Stomach (tissue), 9 donors: Measurements from ENCODE around the gene SMYD3. TPM values are rescaled to one million over a fixed set of nuclear protein-coding genes. Genes with fewer than 3 reads are reported as not detected.

ENCODE experiments used
- DNase-seq, 2 donors: peaks; one replicate each; pipeline versions ENCODE4 v3.0.0 to v3.0.0-alpha.2; 2013 to 2019
- H3K27ac ChIP-seq, 5 donors: fragments of 200-600 bp in 4 of 5; sonication (generic) in 4 of 5; one replicate each; pipeline ENCODE4 v1.5.1; 2013 to 2019; ENCODE audit warnings: mild to moderate bottlenecking in 1 of 5, moderate library complexity in 1 of 5
- H3K27me3 ChIP-seq, 3 donors: fragments of 200-600 bp; sonication (generic); one replicate each; pipeline ENCODE4 v1.5.1; 2017 to 2019; ENCODE audit warnings: mixed run types in 1 of 3
- H3K36me3 ChIP-seq, 4 donors: fragments of 200-600 bp; sonication (generic); 1 replicate in 3 of 4; 2 replicates in 1 of 4; pipeline ENCODE4 v1.5.1; 2016 to 2019
- H3K4me1 ChIP-seq, 4 donors: fragments of 200-600 bp; sonication (generic); one replicate each; pipeline ENCODE4 v1.5.1; 2016 to 2019
- H3K4me3 ChIP-seq, 4 donors: fragments of 200-600 bp; sonication (generic) in 3 of 4; one replicate each; pipeline ENCODE4 v1.5.1; 2016 to 2019; ENCODE audit warnings: mild to moderate bottlenecking in 1 of 4
- H3K9me3 ChIP-seq, 4 donors: fragments of 200-600 bp; sonication (generic); one replicate each; pipeline ENCODE4 v1.5.1; 2016 to 2019
- CTCF ChIP-seq, 7 experiments: fragments of 450-650 bp in 4 of 7; fragments of 200-600 bp in 3 of 7; sonication (generic) in 3 of 7; IDR thresholded peaks; one replicate each; pipeline ENCODE4 v1.5.1; 2016 to 2019; ENCODE audit warnings: antibody characterized with exemption in 7 of 7, control low read depth in 2 of 7, mild to moderate bottlenecking in 1 of 7
- EP300 ChIP-seq: sonication (generic); formaldehyde crosslinking; IDR thresholded peaks from one replicate; pipeline ENCODE4 v1.6.1; 2017; ENCODE audit warnings: antibody characterized with exemption
- POLR2A ChIP-seq, 4 donors: fragments of 450-650 bp; IDR thresholded peaks; one replicate each; pipeline ENCODE4 v1.6.1; 2016; ENCODE audit warnings: antibody characterized with exemption in 4 of 4, control low read depth in 2 of 4, mild to moderate bottlenecking in 1 of 4, moderate library complexity in 1 of 4
- POLR2AphosphoS5 ChIP-seq, 3 donors: sonication (generic); formaldehyde crosslinking; IDR thresholded peaks; one replicate each; pipeline ENCODE4 v1.6.1; 2016; ENCODE audit warnings: antibody characterized with exemption in 3 of 3
- WGBS, 5 donors: extraction: QIAGEN DNeasy Blood & Tissue Kit in 3 of 5; methylation state at CpG; one replicate each; pipeline versions ENCODE4 v1.1.5 to v1.1.7; 2013 to 2018; 5-methylcytosine and 5-hydroxymethylcytosine counted together
- intact Hi-C: fragments of 100-400 bp; cut with DNase I; formaldehyde crosslinking; loops from one replicate; pipeline ENCODE4 v1.15.1; 2023; ENCODE audit warnings: low total_unique reads
- polyA plus RNA-seq, 3 donors: library from polyadenylated mRNA; stranded (reverse); fragments of 200-250 nt; gene quantifications; one replicate each; pipeline ENCODE4 v1.2.3, GENCODE V29; 2013
- total RNA-seq, 5 donors: library from RNA; depleted of rRNA; stranded (reverse); fragments of >200 nt; gene quantifications; one replicate each; pipeline versions ENCODE4 v1.1.0 to v1.2.3, GENCODE V29; 2014 to 2016
- donor health status: healthy with polysubstance abuse.
- donor health status: Bipolar disorder and iron deficiency.
- donor health status: healthy.

SMYD3 gene
- total and polyA plus RNA-seq, 8 donors = 6.4 to 196 (median 27.8) TPM

- intact Hi-C loops = no loop called here
- Histone ChIP-seq H3K4me1 (peaks cover 0 to 15% (median 5%) of the 10 kb centered on the region in 4 donors), H3K36me3 (peaks cover 0 to 7% (median 3%) of the 10 kb centered on the region in 4 donors), H3K4me3 (no peak overlapping the region), H3K27me3 (no peaks in the 10 kb centered on the region), H3K27ac (no peak overlapping the region), H3K9me3 (no peaks in the 10 kb centered on the region)
- no peak for DNase-seq
- TF ChIP-seq POLR2AphosphoS5 (IDR thresholded peaks at IDR 0.05) (no peak), EP300 (no peak), CTCF (IDR thresholded peaks at IDR 0.05) (no peak), POLR2A (IDR thresholded peaks at IDR 0.05) (no peak)
- 76 to 87% (median 80%) methylated on average over 10 of the region's 10 CpGs for WGBS, 5 donors
Observed at GRCh38 chr1:245863566-245864184, 643.4 kb downstream of the SMYD3 start.

DNA sequence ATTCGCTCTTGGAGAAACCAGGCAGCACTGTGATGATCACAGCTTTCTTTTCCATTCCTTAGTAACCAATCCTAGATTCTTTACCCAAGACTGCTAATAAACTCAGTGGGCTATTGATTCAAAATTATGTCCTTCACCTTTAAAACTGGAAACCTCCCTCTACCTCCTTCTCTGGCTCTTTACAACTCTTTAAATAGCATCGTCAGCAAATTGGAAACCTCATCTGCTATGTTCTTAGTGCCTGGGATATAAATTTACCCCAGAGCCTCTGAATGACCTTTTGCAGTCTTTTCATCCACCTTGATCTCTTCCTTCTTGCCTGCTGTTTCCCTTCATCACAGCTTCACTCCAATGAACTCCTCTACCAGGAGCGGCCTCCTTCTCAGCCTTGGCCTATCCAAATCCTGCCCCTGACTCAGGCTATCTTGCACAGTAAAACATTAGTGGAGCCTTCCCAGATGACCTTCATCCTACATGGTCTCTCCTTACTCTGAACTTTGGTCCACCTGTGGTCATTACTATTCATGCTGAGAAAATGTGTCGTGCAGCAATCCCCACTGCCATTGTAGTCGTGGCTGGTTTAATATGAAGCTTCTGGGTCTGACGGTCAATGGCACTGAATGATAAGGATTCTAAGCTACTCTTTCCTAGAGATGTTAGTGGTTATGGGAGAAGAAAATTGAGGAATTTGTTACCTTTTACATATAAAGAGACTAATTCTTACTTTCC lies 644.1 kb downstream of the SMYD3 start:
- 81 to 96% (median 87%) methylated on average over 6 of the region's 6 CpGs for WGBS, 5 donors
- Histone ChIP-seq H3K4me1 (peaks cover 0 to 15% (median 5%) of the 10 kb centered on the region in 4 donors), H3K27ac (no peak overlapping the region), H3K9me3 (no peaks in the 10 kb centered on the region), H3K27me3 (no peaks in the 10 kb centered on the region), H3K36me3 (peaks cover 0 to 7% (median 3%) of the 10 kb centered on the region in 4 donors), H3K4me3 (no peak overlapping the region)
- TF ChIP-seq POLR2AphosphoS5 (IDR thresholded peaks at IDR 0.05) (no peak), EP300 (no peak), CTCF (IDR thresholded peaks at IDR 0.05) (no peak), POLR2A (IDR thresholded peaks at IDR 0.05) (no peak)
- intact Hi-C loops = no loop called here
- no peak for DNase-seq

- Histone ChIP-seq H3K4me1 (peaks cover 0 to 19% (median 8%) of the 10 kb centered on the region in 4 donors), H3K27me3 (no peaks in the 10 kb centered on the region), H3K4me3 (no peak overlapping the region), H3K36me3 (peaks cover 0 to 7% (median 3%) of the 10 kb centered on the region in 4 donors), H3K9me3 (no peaks in the 10 kb centered on the region), H3K27ac (no peak overlapping the region)
- intact Hi-C loops = no loop called here
- peak in 1 of 2 donors; percentile 55 for DNase-seq
- 55 to 76% (median 64%) methylated on average over 8 of the region's 8 CpGs for WGBS, 5 donors
- TF ChIP-seq EP300 = no peak
- TF ChIP-seq POLR2AphosphoS5 (IDR thresholded peaks at IDR 0.05) = peak in 1 of 3 donors; percentile 22
Observed at GRCh38 chr1:245860657-245861544, 646.2 kb downstream of the SMYD3 start.

- Histone ChIP-seq H3K4me3 (no peak overlapping the region), H3K4me1 (peaks cover 0 to 19% (median 8%) of the 10 kb centered on the region in 4 donors), H3K9me3 (no peaks in the 10 kb centered on the region), H3K27ac (no peak overlapping the region), H3K27me3 (no peaks in the 10 kb centered on the region), H3K36me3 (peaks cover 0 to 7% (median 3%) of the 10 kb centered on the region in 4 donors)
- intact Hi-C loops = no loop called here
- 74 to 91% (median 84%) methylated on average over 9 of the region's 9 CpGs for WGBS, 5 donors
- no peak for TF ChIP-seq POLR2AphosphoS5 (IDR thresholded peaks at IDR 0.05)
- TF ChIP-seq CTCF (IDR thresholded peaks at IDR 0.05) = no peak
- no peak for TF ChIP-seq EP300
- no peak for TF ChIP-seq POLR2A (IDR thresholded peaks at IDR 0.05)
- DNase-seq = no peak
Observed at GRCh38 chr1:245859493-245860114, 647.5 kb downstream of the SMYD3 start.
